ENCODE results near the gene CR1.
"Not testable (repeated sequence)": the region's sequence is repeated elsewhere in the genome, so short reads cannot be mapped to it uniquely, and the experiment has no call there.

The CR1 gene

GRCh38 chr1:207504438-207504837, 8.5 kb downstream of the CR1 start:
- no peak for DNase-seq

GRCh38 chr1:207510444-207510843, 14.5 kb downstream of the CR1 start:
- no peak for DNase-seq

GRCh38 chr1:207514890-207515289, 18.9 kb downstream of the CR1 start:
- DNase-seq = no peak

GRCh38 chr1:207516729-207517128, 20.8 kb downstream of the CR1 start:
- no peak for DNase-seq

- DNase-seq = no peak
These were observed 22.8 kb downstream of the CR1 start for GRCh38 chr1:207518608-207519236.

- no peak for DNase-seq
These were observed 23.8 kb downstream of the CR1 start for GRCh38 chr1:207519505-207520399.

- DNase-seq = not testable (repeated sequence)
These were observed 24.7 kb downstream of the CR1 start for GRCh38 chr1:207520400-207521345.

GRCh38 chr1:207525239-207525638, 29.3 kb downstream of the CR1 start:
- not testable (repeated sequence) for DNase-seq

GRCh38 chr1:207528401-207528800, 32.4 kb downstream of the CR1 start:
- not testable (repeated sequence) for DNase-seq

- not testable (repeated sequence) for DNase-seq
These were observed 40.3 kb downstream of the CR1 start for GRCh38 chr1:207536263-207536662.

- not testable (repeated sequence) for DNase-seq
These were observed 50.9 kb downstream of the CR1 start for GRCh38 chr1:207546677-207547357.

- DNase-seq = not testable (repeated sequence)
These were observed 58.9 kb downstream of the CR1 start for GRCh38 chr1:207554823-207555222.

- DNase-seq = peak; percentile 0 to 16
These were observed 69.8 kb downstream of the CR1 start for GRCh38 chr1:207565546-207566468.

- DNase-seq = not testable (repeated sequence)
These were observed 76.0 kb downstream of the CR1 start for GRCh38 chr1:207571926-207572325.

GRCh38 chr1:207573074-207573473, 77.1 kb downstream of the CR1 start:
- DNase-seq = not testable (repeated sequence)

GRCh38 chr1:207575381-207575780, 79.4 kb downstream of the CR1 start:
- not testable (repeated sequence) for DNase-seq

GRCh38 chr1:207578796-207579435, 83.0 kb downstream of the CR1 start:
- DNase-seq = no peak

GRCh38 chr1:207579436-207579799, 83.5 kb downstream of the CR1 start:
- peak; percentile 3 to 32 for DNase-seq

GRCh38 chr1:207581496-207582153, 85.7 kb downstream of the CR1 start:
- DNase-seq = no peak

GRCh38 chr1:207589506-207589905, 93.5 kb downstream of the CR1 start:
- not testable (repeated sequence) for DNase-seq
